Measurements from ENCODE around the gene ALCAM.

DNA sequence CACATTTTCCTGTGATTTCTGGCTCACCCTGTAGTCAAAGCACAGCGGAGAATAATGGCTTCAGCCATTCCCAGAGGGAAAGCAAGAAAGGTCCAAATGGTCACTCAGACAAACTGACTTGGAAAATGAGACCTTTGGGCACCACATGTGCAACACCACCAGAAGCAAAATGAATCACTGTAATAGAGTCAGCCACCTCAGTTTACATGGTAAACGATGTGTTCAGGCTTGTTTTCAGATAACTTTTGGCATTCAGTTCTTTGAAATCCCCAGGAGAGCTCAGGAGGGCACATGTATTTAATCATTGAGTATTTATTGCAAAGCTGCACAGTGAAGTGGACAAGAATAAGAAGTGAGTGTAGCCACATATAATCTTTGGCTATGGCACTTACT lies 38.4 kb upstream of the ALCAM start:
- TF ChIP-seq, protein P1, sequence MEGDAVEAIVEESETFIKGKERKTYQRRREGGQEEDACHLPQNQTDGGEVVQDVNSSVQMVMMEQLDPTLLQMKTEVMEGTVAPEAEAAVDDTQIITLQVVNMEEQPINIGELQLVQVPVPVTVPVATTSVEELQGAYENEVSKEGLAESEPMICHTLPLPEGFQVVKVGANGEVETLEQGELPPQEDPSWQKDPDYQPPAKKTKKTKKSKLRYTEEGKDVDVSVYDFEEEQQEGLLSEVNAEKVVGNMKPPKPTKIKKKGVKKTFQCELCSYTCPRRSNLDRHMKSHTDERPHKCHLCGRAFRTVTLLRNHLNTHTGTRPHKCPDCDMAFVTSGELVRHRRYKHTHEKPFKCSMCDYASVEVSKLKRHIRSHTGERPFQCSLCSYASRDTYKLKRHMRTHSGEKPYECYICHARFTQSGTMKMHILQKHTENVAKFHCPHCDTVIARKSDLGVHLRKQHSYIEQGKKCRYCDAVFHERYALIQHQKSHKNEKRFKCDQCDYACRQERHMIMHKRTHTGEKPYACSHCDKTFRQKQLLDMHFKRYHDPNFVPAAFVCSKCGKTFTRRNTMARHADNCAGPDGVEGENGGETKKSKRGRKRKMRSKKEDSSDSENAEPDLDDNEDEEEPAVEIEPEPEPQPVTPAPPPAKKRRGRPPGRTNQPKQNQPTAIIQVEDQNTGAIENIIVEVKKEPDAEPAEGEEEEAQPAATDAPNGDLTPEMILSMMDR (conservative IDR thresholded peaks at IDR 0.05 in 1 of 2, IDR thresholded peaks at IDR 0.05 in 1 of 2; ENCODE audit: low read depth in 1 of 2, low read length in 2 of 2): no peak
- TF ChIP-seq EZH2 (IDR thresholded peaks at IDR 0.05; ENCODE audit: low read length, missing control alignments): no peak
